AG08396 (cell line): ENCODE data around the gene CFAP43.

Source experiments
- DNase-seq: peaks from one replicate; pipeline ENCODE4 v3.0.0; 2012; ENCODE audit warnings: low spot score, mixed read lengths

The CFAP43 gene

DNA sequence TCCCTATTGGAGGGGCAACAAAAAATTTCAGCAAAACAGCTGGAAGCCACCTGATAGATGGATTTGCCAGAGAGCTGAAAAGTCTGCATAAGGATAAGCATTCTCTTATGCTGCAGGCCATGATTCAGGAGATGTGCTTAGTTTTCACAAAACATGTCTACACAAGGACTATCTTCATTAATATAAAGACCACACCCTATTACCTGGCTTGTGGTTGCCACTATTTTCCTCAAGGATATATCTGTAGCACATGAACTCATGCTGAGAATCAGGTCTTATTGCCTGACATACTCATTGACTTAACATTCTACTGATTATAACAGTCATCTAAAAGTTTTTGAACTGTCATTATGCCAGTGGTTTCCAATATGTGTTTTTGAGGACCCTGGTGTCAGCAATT lies 139.4 kb downstream of the CFAP43 start:
- DNase-seq: no peak

- no peak for DNase-seq
These were observed 141.6 kb downstream of the CFAP43 start for GRCh38 chr10:104090611-104091010.

GRCh38 chr10:104089621-104090020 lies 142.5 kb downstream of the CFAP43 start:
- no peak for DNase-seq

DNA sequence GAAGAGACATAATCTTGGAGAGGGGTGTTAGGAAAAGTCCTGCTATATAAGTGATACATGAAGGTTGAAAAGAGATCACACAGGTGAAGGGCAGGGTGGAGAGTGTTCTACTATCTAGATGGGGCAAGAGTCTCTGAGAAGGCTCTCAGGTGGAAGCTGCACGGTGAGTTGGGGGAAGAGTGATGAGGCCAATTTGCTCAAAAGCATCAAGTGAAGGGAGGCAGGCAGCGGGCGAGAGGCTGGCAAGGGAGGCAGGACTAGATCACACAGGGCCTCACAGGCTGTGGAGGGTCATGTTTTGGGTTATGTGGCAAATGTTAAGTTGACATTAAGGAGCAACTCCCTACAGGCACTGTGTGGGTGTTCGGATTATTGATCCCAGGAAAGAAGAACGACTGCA lies 143.9 kb downstream of the CFAP43 start:
- DNase-seq: no peak

GRCh38 chr10:104085801-104086400 lies 146.3 kb downstream of the CFAP43 start, which contains the start of gene COL17A1:
COL17A1 (minus strand) TSS chr10:104085880; CDS start chr10:104080673, 5,207 bp downstream.
- no peak for DNase-seq

DNA sequence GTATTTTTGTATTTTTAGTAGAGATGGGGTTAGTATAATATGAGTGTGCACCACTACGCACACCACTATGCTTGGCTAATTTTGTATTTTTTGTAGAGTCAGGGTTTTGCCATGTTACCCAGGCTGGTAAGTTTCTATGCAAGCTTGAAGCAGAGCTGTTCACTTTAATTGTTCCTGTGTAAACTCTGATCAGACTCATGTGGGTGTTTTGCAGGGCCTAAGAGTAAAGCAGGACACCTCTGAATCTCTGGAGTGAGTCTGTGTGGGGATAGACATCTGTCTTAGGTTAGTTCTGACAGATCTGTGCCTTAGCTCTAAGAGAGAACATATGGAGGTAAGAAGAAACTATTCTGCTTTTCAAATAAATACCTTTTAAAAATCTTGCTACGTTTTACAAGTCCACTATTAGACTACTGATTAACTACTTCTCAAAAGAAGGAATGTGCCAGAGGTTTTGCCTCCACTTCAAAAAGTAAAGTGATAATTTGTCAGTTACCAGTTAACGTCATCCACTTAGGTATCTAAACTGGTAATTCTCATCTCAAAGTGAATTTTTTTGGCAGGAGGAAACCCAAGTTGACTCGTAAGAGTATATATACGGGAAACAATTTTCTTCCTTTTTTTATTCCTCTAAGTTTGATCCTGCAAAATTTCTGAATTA lies 147.6 kb downstream of the CFAP43 start:
- no peak for DNase-seq

- DNase-seq: no peak
These were observed 150.2 kb downstream of the CFAP43 start for GRCh38 chr10:104081998-104082397.

- no peak for DNase-seq
These were observed 151.4 kb downstream of the CFAP43 start for GRCh38 chr10:104080762-104081161.
